Measurements from ENCODE around the gene LCE1E.

Gene LCE1E

DNA sequence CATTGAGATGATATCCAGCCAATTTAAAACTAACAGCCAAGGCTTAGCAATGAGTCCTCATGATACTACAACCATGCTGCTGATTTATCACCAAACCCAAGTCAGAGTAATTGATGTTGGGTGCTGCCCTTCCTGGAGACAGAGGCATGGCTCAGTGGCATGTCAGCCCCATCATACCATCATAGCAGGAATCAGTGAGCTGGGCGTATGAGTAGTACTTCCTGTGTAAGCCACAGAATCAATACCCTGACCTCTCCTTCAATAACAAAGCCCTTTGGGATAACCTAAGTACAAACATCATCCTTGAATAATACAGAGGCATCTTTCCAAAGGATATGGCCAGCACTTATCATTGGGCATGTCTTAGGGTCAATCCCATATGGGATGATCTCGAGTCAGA is 3.0 kb upstream of the LCE1E start:
- no peak for DNase-seq

GRCh38 chr1:152795686-152796085 is 9.6 kb downstream of the LCE1E start:
- no peak for DNase-seq

DNA sequence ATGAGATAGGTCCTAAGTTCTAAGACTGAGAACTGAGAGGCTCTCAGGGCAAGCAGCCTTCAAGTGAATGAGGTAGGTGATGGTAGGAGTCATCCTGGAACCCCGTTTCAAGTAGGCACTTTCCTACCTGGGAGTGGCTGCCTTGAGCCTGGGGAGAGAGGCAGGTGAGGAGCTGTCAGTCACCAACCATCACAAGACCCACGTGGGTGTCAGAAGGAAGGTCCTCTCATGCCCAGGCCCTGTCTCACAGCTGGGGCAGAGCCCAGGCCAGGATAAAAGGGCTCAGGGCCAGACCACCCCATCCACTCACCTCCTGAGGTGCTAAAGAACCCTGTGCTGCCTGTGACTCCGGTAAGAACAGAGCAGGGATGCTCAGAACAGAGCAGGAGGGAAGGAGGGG is 10.4 kb downstream of the LCE1E start, which contains the start of gene LCE1D:
Gene LCE1D, plus strand, starts transcription at position 301 of the 400 bp plus-strand sequence. CDS start 1,074 bp downstream, outside the sequence.
- no peak for DNase-seq

GRCh38 chr1:152801333-152801732 is 15.3 kb downstream of the LCE1E start:
- no peak for DNase-seq

GRCh38 chr1:152806576-152806975 is 20.5 kb downstream of the LCE1E start, which contains the start of gene LCE1C:
Gene LCE1C (minus strand): TSS chr1:152806651. CDS start chr1:152805478, 1,173 bp downstream.
- no peak for DNase-seq

- no peak for DNase-seq
Observed at GRCh38 chr1:152811050-152811449, 25.0 kb downstream of the LCE1E start.

DNA sequence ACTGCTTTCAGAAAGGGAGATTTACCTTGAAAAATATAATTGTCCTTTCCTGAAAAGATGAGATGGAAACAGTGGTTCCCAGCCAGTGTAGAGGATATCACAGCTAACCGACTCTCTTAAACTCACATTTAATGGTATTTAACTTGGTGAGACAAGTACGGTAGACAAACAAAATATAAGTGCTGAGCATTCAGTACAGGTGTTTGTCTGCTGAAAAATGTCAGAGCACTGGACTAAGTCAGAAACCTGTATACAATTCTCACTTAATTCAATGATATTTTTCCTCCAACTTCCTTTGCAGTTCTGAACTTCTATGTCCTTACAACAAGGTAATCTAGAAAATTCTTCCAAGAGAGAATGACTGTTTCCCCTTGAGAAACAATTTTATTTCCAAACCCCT is 25.6 kb downstream of the LCE1E start, which contains the start of gene LCE1B:
Gene LCE1B, plus strand, starts transcription at position 301 of the 400 bp plus-strand sequence. CDS start 476 bp downstream, outside the sequence.
- DNase-seq = no peak

DNA sequence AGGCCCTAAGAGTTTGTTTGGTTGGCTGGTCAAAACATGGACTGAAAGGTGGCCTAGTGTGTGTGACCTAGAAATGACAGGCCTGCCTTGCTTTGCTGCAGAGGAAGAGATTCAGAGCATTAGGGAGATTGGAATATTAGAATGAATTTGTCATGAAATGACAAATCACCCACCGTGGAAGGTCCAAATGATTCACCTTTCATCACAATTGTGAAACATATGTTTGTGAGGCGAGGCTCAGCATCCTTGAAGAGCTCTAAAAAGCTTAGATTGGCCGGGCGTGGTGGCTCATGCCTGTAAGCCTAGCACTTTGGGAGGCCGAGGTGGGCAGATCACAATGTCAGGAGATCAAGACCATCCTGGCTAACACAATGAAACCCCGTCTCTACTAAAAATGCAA is 31.3 kb downstream of the LCE1E start:
- no peak for DNase-seq

DNA sequence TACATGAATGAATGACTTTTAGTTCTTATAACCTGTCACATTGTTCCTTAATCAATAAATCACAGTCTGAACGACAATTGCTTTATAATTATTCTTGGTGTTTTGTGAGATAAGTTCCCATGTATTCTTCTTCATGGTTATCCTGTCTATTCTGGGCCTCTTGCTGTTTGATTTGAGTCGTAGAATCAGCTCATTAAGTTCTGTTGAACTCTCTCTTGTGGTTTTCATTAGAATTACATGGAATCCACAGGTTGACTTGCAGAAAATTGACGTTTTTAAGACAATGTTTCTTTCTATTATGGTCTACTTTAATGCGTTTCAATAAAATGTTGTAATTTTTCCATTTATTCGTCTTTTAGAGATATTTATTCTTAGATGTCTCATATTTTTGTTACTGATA is 37.2 kb downstream of the LCE1E start:
- no peak for DNase-seq

- no peak for DNase-seq
Observed at GRCh38 chr1:152824964-152825363, 38.9 kb downstream of the LCE1E start.

GRCh38 chr1:152827173-152827572 is 41.1 kb downstream of the LCE1E start, which contains the start of gene LCE1A:
Gene LCE1A (plus strand): TSS chr1:152827473. CDS start chr1:152827473, 0 bp downstream.
- DNase-seq = no peak

DNA sequence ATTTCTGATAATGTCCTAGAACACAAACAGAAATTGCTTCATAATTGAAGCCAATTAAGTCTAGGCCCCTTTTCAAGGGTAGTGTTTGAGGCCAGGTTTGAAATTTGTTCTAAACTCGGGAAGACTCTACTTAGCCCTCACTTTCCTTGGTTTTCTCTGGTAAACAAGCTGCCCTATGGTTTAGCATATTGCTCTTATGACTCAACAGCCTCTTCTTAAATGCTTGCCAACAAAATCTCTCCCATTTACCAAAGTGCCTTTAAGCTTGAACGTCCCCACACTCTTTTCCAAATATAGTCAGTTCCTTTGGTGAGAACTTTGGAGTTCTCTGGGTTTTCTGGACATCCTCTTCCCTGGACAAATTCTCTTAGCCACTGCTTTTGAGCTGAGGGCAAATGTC is 50.8 kb downstream of the LCE1E start:
- no peak for DNase-seq
